Liver (tissue), 9 donors: ENCODE results near the gene RIIAD1. TPM values are rescaled to one million over a fixed set of nuclear protein-coding genes. Genes with fewer than 3 reads are reported as not detected.

Source experiments
- DNase-seq: peaks from one replicate; pipeline ENCODE4 v3.0.0-alpha.2; 2017; ENCODE audit warnings: low spot score
- H3K27ac ChIP-seq, 2 donors: one replicate each; pipeline ENCODE4 v1.7.0; 2013; ENCODE audit warnings: inconsistent platforms in 2 of 2, low read length in 2 of 2, control low read depth in 1 of 2, low read depth in 1 of 2, mild to moderate bottlenecking in 1 of 2
- H3K27me3 ChIP-seq, 4 donors: one replicate each; pipeline versions ENCODE4 v1.6.1 to v1.7.0; 2013; ENCODE audit warnings: low read length in 3 of 4, inconsistent platforms in 1 of 4, mild to moderate bottlenecking in 1 of 4, moderate library complexity in 1 of 4; ENCODE audit not compliant: control insufficient read depth in 4 of 4, insufficient read depth in 4 of 4
- H3K36me3 ChIP-seq, 4 donors: one replicate each; pipeline versions ENCODE4 v1.6.1 to v1.7.0; 2013; ENCODE audit warnings: low read length in 3 of 4, mild to moderate bottlenecking in 3 of 4, low read depth in 1 of 4, moderate library complexity in 1 of 4; ENCODE audit not compliant: control insufficient read depth in 4 of 4, insufficient read depth in 3 of 4
- H3K4me1 ChIP-seq, 4 donors: one replicate each; pipeline versions ENCODE4 v1.6.1 to v1.7.0; 2013; ENCODE audit warnings: low read length in 3 of 4, mild to moderate bottlenecking in 3 of 4, moderate library complexity in 1 of 4; ENCODE audit not compliant: control insufficient read depth in 4 of 4, insufficient read depth in 4 of 4
- H3K4me3 ChIP-seq, 3 donors: one replicate each; pipeline versions ENCODE4 v1.6.1 to v1.7.0; 2013; ENCODE audit warnings: low read length in 3 of 3, control low read depth in 1 of 3, low read depth in 1 of 3, mild to moderate bottlenecking in 1 of 3
- H3K9ac ChIP-seq, 2 donors: one replicate each; pipeline ENCODE4 v1.7.0; 2013; ENCODE audit warnings: low read length in 2 of 2, mild to moderate bottlenecking in 2 of 2, moderate library complexity in 2 of 2, control low read depth in 1 of 2, low read depth in 1 of 2
- H3K9me3 ChIP-seq, 4 donors: one replicate each; pipeline versions ENCODE4 v1.6.1 to v1.7.0; 2013; ENCODE audit warnings: low read length in 3 of 4; ENCODE audit not compliant: control insufficient read depth in 4 of 4
- ATF3 ChIP-seq: IDR thresholded peaks from 2 replicates; pipeline ENCODE4 v1.6.1; 2016; ENCODE audit warnings: antibody characterized with exemption
- CTCF ChIP-seq: fragments of 150-350 bp; IDR thresholded peaks from 2 replicates; pipeline ENCODE4 v1.5.1; 2017; ENCODE audit warnings: improper control_type of control experiment, low read depth, low read length; ENCODE audit not compliant: missing input control
- EGR1 ChIP-seq, 2 donors: IDR thresholded peaks; 2 replicates each; pipeline ENCODE4 v1.6.1; 2016 to 2018; ENCODE audit warnings: antibody characterized with exemption in 2 of 2, low read depth in 2 of 2
- FOXA1 ChIP-seq: IDR thresholded peaks from 2 replicates; pipeline ENCODE4 v1.6.1; 2016; ENCODE audit warnings: antibody characterized with exemption
- FOXA2 ChIP-seq: IDR thresholded peaks from 2 replicates; pipeline ENCODE4 v1.6.1; 2016; ENCODE audit warnings: antibody characterized with exemption
- GABPA ChIP-seq, 2 donors: IDR thresholded peaks in 1 of 2; conservative IDR thresholded peaks in 1 of 2; 2 replicates each; pipeline ENCODE4 v1.6.1; 2016; ENCODE audit warnings: antibody characterized with exemption in 2 of 2, mild to moderate bottlenecking in 1 of 2, moderate library complexity in 1 of 2
- HNF4A ChIP-seq, 2 donors: conservative IDR thresholded peaks; 2 replicates each; pipeline ENCODE4 v1.6.1; 2016; ENCODE audit warnings: antibody characterized with exemption in 2 of 2, mild to moderate bottlenecking in 2 of 2
- HNF4G ChIP-seq: IDR thresholded peaks from 2 replicates; pipeline ENCODE4 v1.6.1; 2016; ENCODE audit warnings: antibody characterized with exemption
- JUND ChIP-seq, 2 donors: IDR thresholded peaks; 2 replicates each; pipeline ENCODE4 v1.6.1; 2016; ENCODE audit warnings: antibody characterized with exemption in 2 of 2
- MAX ChIP-seq: IDR thresholded peaks from 2 replicates; pipeline ENCODE4 v1.6.1; 2016; ENCODE audit warnings: antibody characterized with exemption
- NR2F2 ChIP-seq: IDR thresholded peaks from 2 replicates; pipeline ENCODE4 v1.6.1; 2016; ENCODE audit warnings: antibody characterized with exemption
- RAD21 ChIP-seq, 2 donors: IDR thresholded peaks; 2 replicates each; pipeline ENCODE4 v1.6.1; 2016; ENCODE audit warnings: antibody characterized with exemption in 2 of 2, mild to moderate bottlenecking in 2 of 2
- REST ChIP-seq: IDR thresholded peaks from 2 replicates; pipeline ENCODE4 v1.6.1; 2016; ENCODE audit warnings: antibody characterized with exemption, mild to moderate bottlenecking
- RXRA ChIP-seq, 2 donors: IDR thresholded peaks; 2 replicates each; pipeline ENCODE4 v1.6.1; 2017 to 2018; ENCODE audit warnings: antibody characterized with exemption in 2 of 2, mild to moderate bottlenecking in 1 of 2
- SP1 ChIP-seq: IDR thresholded peaks from 2 replicates; pipeline ENCODE4 v1.6.1; 2018; ENCODE audit warnings: antibody characterized with exemption, mild to moderate bottlenecking
- TAF1 ChIP-seq: conservative IDR thresholded peaks from 2 replicates; pipeline ENCODE4 v1.6.1; 2016; ENCODE audit warnings: antibody characterized with exemption, mild to moderate bottlenecking
- YY1 ChIP-seq: IDR thresholded peaks from 2 replicates; pipeline ENCODE4 v1.6.1; 2016; ENCODE audit warnings: antibody characterized with exemption, mild to moderate bottlenecking
- ZBTB33 ChIP-seq: IDR thresholded peaks from 2 replicates; pipeline ENCODE4 v1.6.1; 2016; ENCODE audit warnings: antibody characterized with exemption
- WGBS: extraction: QIAGEN DNeasy Blood & Tissue Kit; methylation state at CpG from one replicate; pipeline ENCODE4 v1.1.7; 2013; 5-methylcytosine and 5-hydroxymethylcytosine counted together
- polyA plus RNA-seq, 2 donors: library from polyadenylated mRNA; stranded (reverse) in 1 of 2; unstranded in 1 of 2; fragments of 200-250 nt in 1 of 2; fragments of >200 nt in 1 of 2; fragmentation: Nextera tagmentation in 1 of 2; extraction: Ambion mirVana in 1 of 2; gene quantifications; one replicate each; pipeline versions ENCODE4 v1.2.1 to v1.2.3, GENCODE V29; 2013 to 2015
- total RNA-seq, 2 donors: library from RNA; depleted of rRNA; stranded (reverse); fragments of >200 nt; gene quantifications; one replicate each; pipeline ENCODE4 v1.2.3, GENCODE V29; 2014
- donor health status: healthy.
- donor health status: healthy.
- donor health status: healthy.
- donor health status: healthy.
- donor health status: healthy.

RIIAD1 gene
- total and polyA plus RNA-seq, 4 donors: not detected

- no peak for DNase-seq
- H3K9ac ChIP-seq: no peak overlapping the region
- no peak overlapping the region for H3K4me3 ChIP-seq
- H3K4me1 ChIP-seq: peaks cover 0 to 3% (median 0%) of the 10 kb centered on the region in 4 donors
- TF ChIP-seq RAD21 (IDR thresholded peaks at IDR 0.05) (no peak), REST (no peak), TAF1 (no peak), JUND (IDR thresholded peaks at IDR 0.05) (no peak), NR2F2 (no peak), MAX (no peak), SP1 (no peak), HNF4A (conservative IDR thresholded peaks at IDR 0.05) (no peak), RXRA (IDR thresholded peaks at IDR 0.05) (no peak)
- no peaks in the 10 kb centered on the region for H3K36me3 ChIP-seq
- no peak overlapping the region for H3K27ac ChIP-seq
- no peaks in the 10 kb centered on the region for H3K9me3 ChIP-seq
- WGBS: 77% methylated on average over 10 of the region's 10 CpGs
- H3K27me3 ChIP-seq: peaks cover 0 to 4% (median 0%) of the 10 kb centered on the region in 4 donors
Measured at GRCh38 chr1:151711951-151712350, 9.4 kb upstream of the RIIAD1 start.

- H3K9ac ChIP-seq: no peak overlapping the region
- no peak for DNase-seq
- TF ChIP-seq RXRA (IDR thresholded peaks at IDR 0.05): no peak
- H3K27ac ChIP-seq: no peak overlapping the region
- peaks cover 0 to 7% (median under 1%) of the 10 kb centered on the region in 4 donors for H3K4me1 ChIP-seq
- no peak overlapping the region for H3K4me3 ChIP-seq
- no peaks in the 10 kb centered on the region for H3K9me3 ChIP-seq
- peaks cover 0 to 4% (median 0%) of the 10 kb centered on the region in 4 donors for H3K27me3 ChIP-seq
- no peaks in the 10 kb centered on the region for H3K36me3 ChIP-seq
- WGBS: 68% methylated on average over 2 of the region's 2 CpGs
Measured at GRCh38 chr1:151713044-151713443, 8.3 kb upstream of the RIIAD1 start.

- peaks cover 0 to 7% (median under 1%) of the 10 kb centered on the region in 4 donors for H3K4me1 ChIP-seq
- no peak overlapping the region for H3K4me3 ChIP-seq
- 80% methylated on average over 2 of the region's 2 CpGs for WGBS
- H3K9me3 ChIP-seq: no peaks in the 10 kb centered on the region
- peaks cover 0 to 4% (median 0%) of the 10 kb centered on the region in 4 donors for H3K27me3 ChIP-seq
- no peak overlapping the region for H3K9ac ChIP-seq
- no peaks in the 10 kb centered on the region for H3K36me3 ChIP-seq
- DNase-seq: no peak
- H3K27ac ChIP-seq: no peak overlapping the region
- TF ChIP-seq ATF3 (no peak), GABPA (IDR thresholded peaks at IDR 0.05 in 1 of 2, conservative IDR thresholded peaks at IDR 0.05 in 1 of 2) (no peak), EGR1 (IDR thresholded peaks at IDR 0.05; ENCODE audit: low read depth in 2 of 2) (no peak), HNF4G (no peak), ZBTB33 (no peak), HNF4A (conservative IDR thresholded peaks at IDR 0.05) (no peak), FOXA1 (no peak), TAF1 (no peak), SP1 (no peak), MAX (no peak), YY1 (no peak), NR2F2 (no peak), CTCF (no peak), RAD21 (IDR thresholded peaks at IDR 0.05) (no peak), JUND (IDR thresholded peaks at IDR 0.05) (no peak), RXRA (IDR thresholded peaks at IDR 0.05) (no peak), FOXA2 (no peak)
Measured at GRCh38 chr1:151713874-151714273, 7.4 kb upstream of the RIIAD1 start.
